Measurements from ENCODE around the gene HOXD4. TPM values are rescaled to one million over a fixed set of nuclear protein-coding genes. Genes with fewer than 3 reads are reported as not detected.

Gene HOXD4
- total RNA-seq, 1 experiment from 2014 or later, result 1.7 TPM

DNA sequence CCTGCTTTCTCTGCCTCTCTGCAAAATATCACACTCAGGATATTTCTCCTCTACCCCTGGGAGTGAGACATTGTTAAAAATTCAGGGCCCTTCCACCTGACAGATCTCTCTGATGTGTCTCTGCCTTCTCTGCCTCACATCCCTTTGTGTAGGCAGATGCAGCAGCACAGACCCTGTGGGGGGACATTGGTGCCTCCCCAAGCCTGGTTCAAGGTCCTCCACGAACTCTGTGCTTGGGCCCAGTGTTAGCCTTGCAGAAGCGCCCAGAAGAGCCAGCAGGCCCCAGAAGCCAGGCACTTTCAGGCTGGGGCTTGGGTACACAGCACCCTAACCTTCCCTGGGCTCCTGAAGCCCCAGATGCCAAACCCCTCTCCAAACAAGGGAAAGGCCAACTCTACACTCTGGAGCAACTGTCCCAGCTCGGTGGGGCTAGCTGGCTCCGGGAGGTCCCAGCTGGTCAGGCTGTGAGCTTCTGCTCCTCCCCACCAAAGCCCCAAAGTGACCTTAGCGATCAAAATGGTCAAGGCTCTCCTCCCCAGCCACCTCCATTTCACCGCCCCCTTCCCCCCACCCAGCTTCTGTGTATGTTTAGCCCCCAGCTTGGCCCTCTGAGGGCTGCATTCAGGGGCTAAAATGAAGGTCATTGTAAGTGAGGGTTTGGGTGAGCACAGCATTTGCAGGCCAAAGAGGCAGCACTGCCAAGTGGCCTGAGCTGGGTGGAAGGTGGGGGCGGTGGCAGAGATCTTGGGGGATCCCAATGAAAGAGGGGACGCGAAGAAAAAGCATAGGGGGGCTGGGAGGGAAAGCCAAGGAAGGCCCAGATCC lies 26.2 kb upstream of the HOXD4 start:
- DNase-seq (ENCODE audit: low spot score), result no peak
- in situ Hi-C loops (cut with HindIII; ENCODE audit: low sequenced_read_pairs), result no loop called here

DNA sequence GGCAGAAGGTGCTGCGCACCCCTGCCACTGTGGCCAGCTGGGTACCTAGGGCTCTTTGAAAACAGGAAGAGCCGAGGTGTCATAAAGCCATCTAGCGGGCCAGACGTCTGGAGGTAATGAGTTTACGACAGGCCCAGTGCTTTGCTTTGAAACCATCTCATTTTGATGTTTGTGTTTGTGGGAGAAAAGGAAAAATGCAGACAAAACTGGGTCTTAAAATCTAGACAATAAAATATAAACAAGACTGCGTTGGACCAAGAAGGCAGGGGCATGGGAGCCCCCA lies 25.6 kb upstream of the HOXD4 start:
- no peak for DNase-seq (ENCODE audit: low spot score)
- in situ Hi-C loops (cut with HindIII; ENCODE audit: low sequenced_read_pairs), result no loop called here

DNA sequence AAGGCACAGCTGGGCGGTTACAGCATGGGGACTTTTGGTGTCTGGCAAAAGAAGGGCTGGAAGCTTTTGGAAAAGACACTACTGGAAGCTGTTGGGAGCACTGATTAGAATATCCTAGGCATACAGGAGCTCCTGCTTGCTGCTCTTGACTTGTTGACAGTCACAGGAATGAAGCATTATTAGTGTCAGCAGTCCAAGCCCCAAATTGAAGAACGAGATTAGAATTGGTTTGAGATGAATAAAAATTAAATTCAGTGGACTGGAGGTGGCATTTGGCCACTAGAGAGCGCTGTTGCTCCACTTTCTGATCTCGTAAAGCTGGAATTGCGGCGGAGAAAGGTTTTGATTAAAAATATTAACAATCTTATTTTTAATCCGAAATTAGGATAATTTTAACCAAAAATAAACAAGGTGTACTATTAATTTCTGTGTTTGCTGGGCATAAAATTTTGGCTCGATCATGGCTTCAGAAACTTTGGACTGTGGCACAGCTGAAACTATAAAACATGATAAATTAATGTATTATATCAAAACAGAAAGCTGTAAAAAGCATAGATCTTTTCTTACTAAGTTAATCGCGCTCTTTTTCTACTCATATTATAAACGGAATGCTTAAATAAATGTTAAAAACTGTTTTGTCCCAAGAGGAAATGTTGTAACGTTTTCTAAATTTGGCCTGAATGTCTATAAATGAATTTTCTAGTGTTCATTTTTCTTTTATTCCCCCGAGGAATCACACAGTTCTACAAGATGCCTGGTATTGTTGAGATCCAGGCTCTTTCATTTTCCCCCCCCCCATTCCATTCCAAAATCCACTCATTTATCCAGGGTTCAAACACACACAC lies 24.2 kb upstream of the HOXD4 start:
- peak; percentile 66 for DNase-seq (ENCODE audit: low spot score)
- in situ Hi-C loops (cut with HindIII; ENCODE audit: low sequenced_read_pairs), result no loop called here

DNA sequence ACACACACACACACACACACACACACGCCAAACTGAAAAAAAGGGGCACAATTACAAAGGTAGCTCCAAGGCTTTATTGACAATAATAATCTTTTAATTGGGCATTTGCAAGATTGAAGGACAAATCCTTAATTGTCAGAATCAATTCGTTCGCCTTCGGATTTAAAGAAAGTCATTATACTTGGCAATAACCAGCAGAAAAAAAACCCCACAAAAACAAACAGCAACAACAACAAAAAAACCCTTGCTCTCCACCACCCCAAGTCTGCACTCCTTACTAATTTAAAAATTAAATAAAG lies 23.6 kb upstream of the HOXD4 start:
- in situ Hi-C loops (cut with HindIII; ENCODE audit: low sequenced_read_pairs), result no loop called here
- DNase-seq (ENCODE audit: low spot score), result no peak

DNA sequence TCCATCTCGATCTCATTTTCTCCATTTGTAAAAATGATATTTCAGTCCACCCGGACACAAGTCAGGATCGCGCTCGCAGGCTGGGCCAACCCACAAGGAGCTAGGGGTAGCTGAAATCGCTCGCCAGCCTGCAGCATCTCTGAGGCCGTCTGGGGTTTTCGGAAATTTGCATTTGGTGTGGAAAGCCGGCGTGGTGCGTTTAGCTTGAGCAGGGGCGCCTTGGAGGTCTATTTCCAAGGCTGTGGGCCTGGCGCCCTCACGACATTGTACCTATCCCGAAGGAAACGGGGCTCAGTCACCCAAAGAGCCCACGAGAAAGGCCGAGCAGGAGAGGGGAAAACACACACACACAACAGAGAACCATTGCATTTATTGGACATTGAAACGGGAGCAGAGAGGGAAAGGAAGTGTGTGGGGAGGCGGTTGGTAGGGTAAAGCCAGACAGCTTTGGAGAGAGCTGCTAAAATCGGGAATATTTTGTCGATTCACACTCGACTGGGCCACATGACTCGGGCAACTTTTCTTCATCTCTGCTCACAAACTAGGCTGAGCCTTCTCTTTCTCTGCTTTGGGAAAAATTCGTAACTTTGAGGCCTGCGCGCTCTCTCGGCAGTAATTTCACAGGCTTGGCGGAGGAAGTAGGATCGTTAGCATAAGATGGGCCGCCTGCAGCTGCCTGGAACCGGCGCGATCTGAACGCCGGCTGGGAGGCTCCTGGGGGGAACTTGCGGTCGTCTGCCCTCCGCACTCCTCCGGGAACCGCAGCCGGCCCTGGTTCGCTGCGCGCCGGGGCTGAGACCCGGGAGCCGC lies 23.0 kb upstream of the HOXD4 start:
- in situ Hi-C loops (cut with HindIII; ENCODE audit: low sequenced_read_pairs), result no loop called here
- DNase-seq (ENCODE audit: low spot score), result no peak

DNA sequence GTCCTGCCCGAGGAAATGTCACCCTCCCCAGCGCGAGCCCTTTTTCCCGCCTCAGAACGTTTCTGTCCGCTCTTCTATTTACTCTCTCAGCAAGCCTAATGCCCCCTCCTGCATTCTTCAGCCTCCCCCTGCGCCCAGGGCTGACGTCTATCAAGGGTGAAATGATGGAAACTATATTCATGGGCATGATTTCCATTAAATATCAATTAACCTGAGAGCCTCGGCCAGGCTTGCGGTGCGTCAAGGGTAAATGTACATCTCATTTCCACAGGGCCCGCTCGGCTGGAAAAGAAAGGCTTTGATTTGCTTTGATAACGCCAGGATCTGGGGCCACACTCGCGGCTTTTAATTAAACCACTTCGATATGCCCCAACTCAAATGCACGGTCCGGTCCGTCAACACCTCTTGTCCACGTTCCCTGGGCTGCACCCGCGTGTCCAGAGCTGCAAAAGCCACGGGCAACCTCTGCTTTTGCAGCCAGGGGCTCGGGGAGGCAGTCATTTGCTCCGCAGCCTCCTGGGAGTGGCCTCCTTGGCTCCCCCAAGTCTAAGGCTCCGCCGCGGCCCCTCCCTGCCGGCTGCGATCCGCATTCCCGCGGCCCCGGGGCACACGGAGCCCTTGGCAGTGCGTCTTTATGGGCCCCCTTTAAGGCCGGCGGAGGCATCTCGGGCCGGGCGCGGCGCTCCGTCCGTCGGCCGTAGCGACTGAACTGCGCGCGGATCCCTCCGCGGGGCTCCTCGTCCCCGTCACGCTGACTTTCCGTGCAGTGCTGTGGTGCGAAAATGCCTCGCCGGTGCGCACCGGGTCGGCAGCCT lies 22.2 kb upstream of the HOXD4 start, which contains the start of gene HOXD8:
Gene HOXD8, plus strand, starts transcription at position 724 of the 815 bp plus-strand sequence. CDS start 662 bp downstream, outside the sequence.
- in situ Hi-C loops (cut with HindIII; ENCODE audit: low sequenced_read_pairs), result no loop called here

DNA sequence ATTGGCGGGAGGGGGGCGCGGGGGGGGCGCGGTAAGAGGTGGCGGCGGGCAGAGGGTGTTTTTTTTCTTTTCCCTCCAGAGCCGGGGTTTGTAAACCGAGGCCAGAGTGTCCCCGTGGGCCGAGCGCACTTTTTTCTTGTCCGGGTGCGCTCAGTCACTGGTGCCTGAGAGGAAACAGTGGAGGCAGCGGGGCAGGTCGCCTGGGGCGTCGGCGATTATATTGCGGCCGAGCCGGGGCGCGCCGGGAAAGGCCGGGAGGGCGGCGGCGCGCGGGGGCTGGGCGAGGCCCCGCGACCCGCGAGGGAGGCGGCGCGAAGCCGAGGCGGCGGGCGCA lies 21.6 kb upstream of the HOXD4 start:
- in situ Hi-C loops (cut with HindIII; ENCODE audit: low sequenced_read_pairs), result no loop called here
- no peak for DNase-seq (ENCODE audit: low spot score)

More for the DNA sequence above, 22.2 kb upstream of the HOXD4 start, which contains the start of gene HOXD8:
- DNase-seq (ENCODE audit: low spot score), result no peak

DNA sequence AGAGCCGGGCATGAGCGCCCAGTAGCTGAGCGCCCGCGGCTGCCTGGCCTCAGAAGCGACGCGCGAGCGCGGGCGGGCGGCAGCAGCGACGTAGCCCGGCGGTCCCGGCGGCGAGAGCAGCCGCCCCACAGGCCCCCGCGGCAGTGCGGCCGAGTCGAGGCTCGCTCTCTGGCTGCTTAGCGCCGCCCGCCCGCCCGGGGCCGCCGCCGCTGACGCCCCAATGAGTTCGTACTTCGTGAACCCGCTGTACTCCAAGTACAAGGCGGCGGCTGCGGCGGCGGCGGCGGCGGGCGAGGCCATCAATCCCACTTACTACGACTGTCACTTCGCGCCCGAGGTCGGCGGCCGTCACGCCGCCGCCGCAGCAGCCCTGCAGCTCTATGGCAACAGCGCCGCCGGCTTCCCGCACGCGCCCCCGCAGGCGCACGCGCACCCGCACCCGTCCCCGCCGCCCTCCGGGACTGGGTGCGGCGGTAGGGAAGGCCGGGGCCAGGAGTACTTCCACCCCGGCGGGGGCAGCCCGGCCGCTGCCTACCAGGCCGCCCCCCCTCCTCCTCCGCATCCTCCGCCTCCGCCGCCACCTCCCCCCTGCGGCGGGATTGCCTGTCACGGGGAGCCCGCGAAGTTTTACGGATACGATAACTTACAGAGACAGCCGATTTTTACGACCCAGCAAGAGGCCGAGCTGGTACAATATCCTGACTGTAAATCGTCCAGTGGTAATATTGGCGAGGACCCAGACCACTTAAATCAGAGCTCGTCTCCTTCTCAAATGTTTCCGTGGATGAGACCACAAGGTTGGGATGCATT lies 21.0 kb upstream of the HOXD4 start:
- in situ Hi-C loops (cut with HindIII; ENCODE audit: low sequenced_read_pairs), result no loop called here
- no peak for DNase-seq (ENCODE audit: low spot score)

DNA sequence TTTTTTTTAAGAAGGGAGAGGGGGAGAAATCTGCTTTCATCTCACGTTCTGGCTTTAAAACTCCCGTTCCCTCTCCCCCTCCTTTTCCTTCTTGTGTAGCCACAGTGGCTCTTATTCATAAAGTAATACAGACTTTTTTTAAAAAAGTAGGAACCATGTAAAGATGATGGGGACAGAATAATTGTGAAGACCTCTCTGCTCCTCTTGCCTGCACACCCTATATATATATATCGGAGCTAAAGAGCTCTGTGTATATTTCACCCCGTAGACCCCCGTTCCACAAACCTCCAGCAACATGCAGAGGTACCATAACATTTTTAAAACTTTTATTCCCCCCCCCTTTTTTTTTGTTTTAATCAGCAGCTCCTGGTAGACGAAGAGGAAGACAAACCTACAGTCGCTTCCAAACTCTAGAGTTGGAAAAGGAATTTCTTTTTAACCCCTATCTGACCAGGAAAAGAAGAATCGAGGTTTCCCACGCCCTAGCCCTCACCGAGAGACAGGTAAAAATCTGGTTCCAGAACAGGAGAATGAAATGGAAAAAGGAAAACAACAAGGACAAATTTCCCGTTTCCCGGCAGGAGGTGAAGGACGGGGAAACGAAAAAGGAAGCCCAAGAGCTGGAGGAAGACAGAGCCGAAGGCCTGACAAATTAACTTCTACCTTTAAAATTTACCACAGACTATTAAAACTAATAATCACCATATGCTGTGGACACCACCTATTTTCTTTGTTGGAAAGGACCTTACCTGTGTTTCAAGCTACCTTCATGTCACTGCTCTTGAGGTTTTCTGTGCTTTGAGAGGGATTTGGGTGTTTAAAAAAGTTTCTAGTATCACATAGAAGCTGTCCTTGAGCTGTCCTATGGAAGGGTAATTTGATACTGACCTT lies 20.1 kb upstream of the HOXD4 start:
- DNase-seq (ENCODE audit: low spot score), result no peak
- in situ Hi-C loops (cut with HindIII; ENCODE audit: low sequenced_read_pairs), result no loop called here

DNA sequence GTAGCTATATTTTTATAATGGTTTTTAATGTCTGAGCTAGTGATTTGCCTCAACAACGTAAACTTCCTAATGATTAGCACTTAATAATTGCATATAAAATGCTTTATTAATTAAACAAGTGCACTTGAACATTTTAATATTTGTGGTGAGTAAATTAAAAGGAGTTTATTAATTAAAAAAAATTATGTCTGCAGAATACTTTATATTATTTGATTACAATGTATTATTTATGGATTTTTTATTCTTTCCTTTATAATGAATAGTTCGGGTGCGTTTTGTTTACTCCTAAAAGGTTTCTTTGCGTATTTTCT lies 19.5 kb upstream of the HOXD4 start:
- no peak for DNase-seq (ENCODE audit: low spot score)
- in situ Hi-C loops (cut with HindIII; ENCODE audit: low sequenced_read_pairs), result no loop called here

DNA sequence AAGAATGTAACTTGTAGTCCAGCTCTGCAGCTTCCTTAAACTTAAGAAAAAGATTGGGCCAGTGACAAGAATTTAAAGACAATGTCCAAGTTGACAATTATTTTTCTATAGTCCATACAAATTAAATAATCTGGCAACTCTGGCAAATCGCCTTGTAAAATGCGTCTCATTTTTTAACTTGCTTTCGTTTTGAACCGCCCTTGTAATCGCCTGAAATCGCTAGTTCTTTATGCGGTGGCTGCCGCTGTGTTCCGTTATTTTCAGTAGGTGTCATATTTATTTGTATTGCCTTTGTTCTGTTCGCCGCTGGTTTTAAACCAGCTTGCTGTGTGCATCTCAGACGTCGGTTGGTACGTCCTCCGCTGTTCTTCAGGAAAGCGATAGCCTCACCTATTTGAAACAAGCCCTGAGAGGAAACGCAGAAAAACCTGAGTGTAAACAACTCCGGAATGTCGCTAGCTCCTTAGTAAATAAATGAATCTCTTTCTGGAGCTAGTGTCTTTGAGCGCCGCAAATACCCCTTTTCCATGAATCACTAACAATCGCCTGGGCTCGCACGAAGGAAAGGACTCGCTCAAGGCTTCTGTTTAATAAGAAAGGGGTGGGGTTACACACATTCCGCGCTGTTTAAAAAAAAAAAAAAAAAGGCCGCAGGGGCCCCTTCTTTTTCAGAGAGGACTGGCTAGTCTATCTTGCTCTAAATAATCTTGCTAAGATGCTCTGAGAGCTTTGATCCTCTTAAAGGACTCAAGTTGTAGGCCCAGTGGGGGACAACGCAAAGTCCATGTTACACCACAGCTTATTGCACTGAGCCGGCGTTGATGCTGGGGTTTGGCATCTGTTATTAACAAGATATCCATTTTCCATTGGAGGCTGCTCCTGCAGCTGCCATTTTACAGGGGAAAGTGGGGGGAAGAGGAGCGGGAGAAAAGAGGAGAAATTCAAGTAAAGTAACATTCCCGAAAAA lies 18.9 kb upstream of the HOXD4 start:
- in situ Hi-C loops (cut with HindIII; ENCODE audit: low sequenced_read_pairs), result no loop called here
- DNase-seq (ENCODE audit: low spot score), result no peak

DNA sequence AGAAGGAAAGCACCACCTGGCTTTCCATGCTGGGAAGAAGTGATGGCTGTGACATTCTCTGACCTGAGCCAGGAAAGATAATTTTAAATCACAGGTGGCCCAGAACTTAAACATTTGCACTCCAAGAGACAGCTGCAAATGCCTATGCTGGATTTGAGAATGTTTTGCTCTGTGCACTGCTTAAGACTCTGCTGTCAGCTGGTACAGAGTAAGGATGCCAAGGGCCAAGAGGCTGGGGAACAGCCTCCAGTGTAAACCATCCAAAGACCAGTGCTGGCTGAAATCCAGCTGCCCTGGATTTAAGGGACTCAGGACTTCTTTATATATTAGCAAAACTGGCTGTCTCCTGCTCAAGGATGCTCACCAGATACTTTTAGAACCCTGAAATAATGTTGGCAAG lies 18.0 kb upstream of the HOXD4 start:
- in situ Hi-C loops (cut with HindIII; ENCODE audit: low sequenced_read_pairs), result no loop called here
- no peak for DNase-seq (ENCODE audit: low spot score)

DNA sequence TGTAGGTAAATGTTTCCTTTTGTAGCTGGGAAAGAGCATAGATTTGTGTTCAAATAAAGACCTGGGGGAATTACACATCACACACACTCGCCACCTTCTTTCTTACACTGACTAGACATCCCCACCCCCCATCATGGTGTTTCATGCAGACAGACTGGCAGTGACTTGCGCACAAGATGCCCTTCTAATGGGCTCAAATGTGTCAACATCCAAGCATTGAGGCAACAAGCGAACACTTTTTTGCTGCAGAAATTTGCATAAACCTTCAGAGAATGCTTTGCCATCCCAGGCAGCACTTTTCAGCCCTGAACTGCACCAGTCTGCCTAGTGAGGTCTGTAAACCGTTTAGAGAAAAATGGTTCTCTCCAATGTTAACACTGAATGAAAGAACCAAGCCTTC lies 17.3 kb upstream of the HOXD4 start:
- in situ Hi-C loops (cut with HindIII; ENCODE audit: low sequenced_read_pairs), result no loop called here
- DNase-seq (ENCODE audit: low spot score), result no peak

DNA sequence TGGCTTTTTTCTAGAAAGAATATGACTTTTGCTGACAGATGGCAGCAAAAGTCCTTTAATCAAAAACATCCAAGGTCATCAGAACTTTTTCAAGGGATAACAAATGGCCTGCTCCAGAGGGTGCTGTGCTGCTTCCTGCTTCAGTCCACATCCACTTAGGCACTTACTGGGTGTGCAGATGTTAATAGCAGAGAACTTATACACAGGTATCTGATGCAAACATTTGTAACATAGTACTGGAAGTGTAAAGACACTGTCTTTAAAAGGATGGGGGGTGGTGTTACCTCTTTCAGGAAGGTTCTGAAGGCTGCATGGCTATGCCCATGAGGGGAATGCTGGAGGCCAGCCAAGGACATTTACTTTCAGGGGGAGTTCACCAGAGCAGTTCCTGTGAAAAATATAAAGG lies 16.3 kb upstream of the HOXD4 start:
- DNase-seq (ENCODE audit: low spot score), result no peak
- in situ Hi-C loops (cut with HindIII; ENCODE audit: low sequenced_read_pairs), result no loop called here

DNA sequence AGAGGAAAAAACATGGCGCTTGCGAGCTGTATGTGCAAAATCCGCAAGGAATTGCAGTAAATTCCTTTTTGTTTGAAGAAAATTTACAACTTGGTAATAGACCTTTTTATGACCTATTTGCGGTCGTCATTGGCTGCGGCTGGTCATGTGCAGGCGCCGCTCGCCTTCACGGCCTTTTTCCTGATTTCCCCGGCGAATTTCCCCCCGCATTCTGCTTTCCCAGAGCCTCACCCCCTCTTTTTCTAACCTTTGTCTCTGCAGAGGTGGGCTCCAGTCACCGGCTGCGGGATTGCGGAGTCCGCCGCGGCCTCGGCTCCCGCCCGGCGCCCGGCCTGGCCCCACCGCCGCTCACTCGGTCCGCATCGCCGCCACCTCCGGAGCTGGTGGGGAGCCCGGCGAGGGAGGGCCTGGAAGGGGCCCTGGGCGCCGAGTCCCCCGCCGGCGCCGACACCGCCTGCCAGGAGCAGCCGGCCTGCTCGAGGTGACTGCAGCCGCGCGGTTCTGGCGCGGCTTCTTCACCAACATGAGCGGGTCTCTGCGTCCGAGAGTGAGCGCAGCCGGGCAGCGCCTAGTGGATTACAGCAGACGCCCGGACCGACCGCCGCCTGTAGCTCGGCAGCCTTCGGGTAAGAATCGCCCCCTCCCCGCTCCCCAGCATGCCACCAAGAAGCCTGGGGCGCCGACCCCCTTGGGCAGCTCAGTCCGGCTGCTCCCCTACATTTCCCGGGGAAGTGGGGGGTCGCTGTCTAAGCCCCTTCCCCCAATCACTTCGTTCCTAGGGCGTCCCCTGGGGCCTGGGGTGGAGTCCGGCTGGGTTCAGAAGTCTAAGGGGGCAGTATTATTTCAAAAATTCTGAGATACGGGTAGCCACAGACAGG lies 14.7 kb upstream of the HOXD4 start:
- DNase-seq (ENCODE audit: low spot score), result no peak
- in situ Hi-C loops (cut with HindIII; ENCODE audit: low sequenced_read_pairs), result no loop called here

DNA sequence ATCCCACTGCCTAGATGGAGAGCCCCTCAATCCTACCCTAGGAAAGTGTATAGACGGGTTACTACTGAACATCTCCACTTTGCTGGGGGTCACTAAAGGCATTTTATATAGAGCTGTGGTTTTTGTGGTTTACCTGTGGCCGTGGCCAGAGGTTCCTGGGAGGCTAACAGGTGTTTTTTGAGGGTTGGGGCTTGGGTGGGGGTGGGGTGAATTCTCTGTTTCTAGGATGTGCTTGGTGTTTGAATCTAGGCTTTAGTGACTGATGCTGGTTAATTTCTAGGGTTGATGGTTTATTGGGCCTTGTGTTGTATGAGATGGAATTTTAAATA lies 14.1 kb upstream of the HOXD4 start:
- DNase-seq (ENCODE audit: low spot score), result no peak
- in situ Hi-C loops (cut with HindIII; ENCODE audit: low sequenced_read_pairs), result no loop called here
